ENCODE results near the gene FANCF. TPM values are rescaled to one million over a fixed set of nuclear protein-coding genes. Genes with fewer than 3 reads are reported as not detected.

Gene FANCF
- polyA plus RNA-seq, 1 donor: 16.5 TPM

- 97% methylated on average over 5 of the region's 14 CpGs for WGBS (ENCODE audit: insufficient coverage, low lambda C conversion rate)
- Histone ChIP-seq H3K9me3 (ENCODE audit: control insufficient read depth, low read depth, low read length) (peaks cover 2% of the 10 kb centered on the region), H3K36me3 (ENCODE audit: control insufficient read depth, insufficient read depth, low read length) (no peaks in the 10 kb centered on the region), H3K4me1 (ENCODE audit: control insufficient read depth, insufficient read depth, low read length) (peaks cover 7% of the 10 kb centered on the region), H3K27ac (ENCODE audit: low read length) (no peak overlapping the region), H3K4me3 (ENCODE audit: low read length) (no peak overlapping the region), H3K27me3 (ENCODE audit: control insufficient read depth, insufficient read depth, low read length) (no peaks in the 10 kb centered on the region)
- no peak for DNase-seq
Measured at GRCh38 chr11:22626573-22627239, 1.1 kb upstream of the FANCF start.

GRCh38 chr11:22624742-22625447 lies 728 bp downstream of the FANCF start:
- no CpG with 5 or more reads among the region's 31 CpGs for WGBS (ENCODE audit: insufficient coverage, low lambda C conversion rate)
- peak overlapping the region; percentile 89 for H3K4me3 ChIP-seq (ENCODE audit: low read length)
- peak; percentile 55 to 85 for DNase-seq
- H3K27me3 ChIP-seq (ENCODE audit: control insufficient read depth, insufficient read depth, low read length): no peaks in the 10 kb centered on the region
- H3K4me1 ChIP-seq (ENCODE audit: control insufficient read depth, insufficient read depth, low read length): peaks cover 7% of the 10 kb centered on the region
- H3K36me3 ChIP-seq (ENCODE audit: control insufficient read depth, insufficient read depth, low read length): no peaks in the 10 kb centered on the region
- peaks cover 2% of the 10 kb centered on the region for H3K9me3 ChIP-seq (ENCODE audit: control insufficient read depth, low read depth, low read length)
- H3K27ac ChIP-seq (ENCODE audit: low read length): peak overlapping the region; percentile 98

DNA sequence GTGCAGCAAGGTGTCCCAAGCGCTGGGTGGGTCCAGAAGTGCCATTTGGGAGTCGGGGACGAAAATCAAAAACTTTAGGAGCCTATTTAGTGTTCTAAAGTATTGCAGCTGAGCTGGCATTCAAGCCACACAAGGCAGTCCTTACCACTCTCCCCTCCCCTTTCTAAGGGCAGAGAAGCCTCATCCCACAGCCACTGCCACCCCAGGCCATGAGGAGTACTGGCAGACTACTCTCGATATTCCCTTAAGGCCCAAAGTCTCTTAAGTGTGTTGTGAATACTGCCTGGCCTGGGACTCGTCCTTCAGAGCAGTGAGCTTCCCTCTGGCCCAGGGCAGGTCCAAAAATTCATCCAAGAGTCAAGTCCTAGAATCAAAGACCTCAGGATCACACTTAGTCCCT lies 7.8 kb downstream of the FANCF start:
- no peak for DNase-seq
- H3K27ac ChIP-seq (ENCODE audit: low read length): no peak overlapping the region
- no peaks in the 10 kb centered on the region for H3K4me1 ChIP-seq (ENCODE audit: control insufficient read depth, insufficient read depth, low read length)
- no peaks in the 10 kb centered on the region for H3K36me3 ChIP-seq (ENCODE audit: control insufficient read depth, insufficient read depth, low read length)
- no peaks in the 10 kb centered on the region for H3K27me3 ChIP-seq (ENCODE audit: control insufficient read depth, insufficient read depth, low read length)
- WGBS (ENCODE audit: insufficient coverage, low lambda C conversion rate): no CpG with 5 or more reads among the region's 5 CpGs
- no peak overlapping the region for H3K4me3 ChIP-seq (ENCODE audit: low read length)
- H3K9me3 ChIP-seq (ENCODE audit: control insufficient read depth, low read depth, low read length): no peaks in the 10 kb centered on the region

DNA sequence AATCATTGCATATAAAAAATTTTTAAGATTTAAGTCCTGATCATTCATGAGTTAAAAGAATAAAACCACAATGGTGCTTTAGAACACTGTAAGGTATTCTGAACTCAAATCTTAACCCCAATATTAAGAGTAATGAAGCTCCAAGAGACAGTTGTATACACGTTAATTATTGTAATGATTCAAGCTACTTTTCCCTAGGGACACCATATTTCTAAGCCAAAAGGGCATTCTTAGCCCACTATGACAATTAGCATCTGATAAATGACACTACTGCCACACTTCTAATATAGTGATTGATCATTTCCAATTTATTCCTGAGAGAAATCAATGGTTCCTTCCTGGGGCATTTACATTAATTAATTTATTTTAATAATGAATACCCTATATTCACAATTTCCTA lies 21.7 kb downstream of the FANCF start:
- DNase-seq: no peak
- Histone ChIP-seq H3K27me3 (ENCODE audit: control insufficient read depth, insufficient read depth, low read length) (no peaks in the 10 kb centered on the region), H3K27ac (ENCODE audit: low read length) (no peak overlapping the region), H3K36me3 (ENCODE audit: control insufficient read depth, insufficient read depth, low read length) (no peaks in the 10 kb centered on the region), H3K4me1 (ENCODE audit: control insufficient read depth, insufficient read depth, low read length) (no peaks in the 10 kb centered on the region), H3K9me3 (ENCODE audit: control insufficient read depth, low read depth, low read length) (no peaks in the 10 kb centered on the region), H3K4me3 (ENCODE audit: low read length) (no peak overlapping the region)
- WGBS (ENCODE audit: insufficient coverage, low lambda C conversion rate): no CpG with 5 or more reads among the region's 1 CpG

- Histone ChIP-seq H3K27me3 (ENCODE audit: control insufficient read depth, insufficient read depth, low read length) (no peaks in the 10 kb centered on the region), H3K4me1 (ENCODE audit: control insufficient read depth, insufficient read depth, low read length) (no peaks in the 10 kb centered on the region), H3K9me3 (ENCODE audit: control insufficient read depth, low read depth, low read length) (no peaks in the 10 kb centered on the region), H3K27ac (ENCODE audit: low read length) (no peak overlapping the region), H3K4me3 (ENCODE audit: low read length) (no peak overlapping the region), H3K36me3 (ENCODE audit: control insufficient read depth, insufficient read depth, low read length) (no peaks in the 10 kb centered on the region)
- DNase-seq: no peak
Measured at GRCh38 chr11:22602504-22602903, 23.1 kb downstream of the FANCF start.

DNA sequence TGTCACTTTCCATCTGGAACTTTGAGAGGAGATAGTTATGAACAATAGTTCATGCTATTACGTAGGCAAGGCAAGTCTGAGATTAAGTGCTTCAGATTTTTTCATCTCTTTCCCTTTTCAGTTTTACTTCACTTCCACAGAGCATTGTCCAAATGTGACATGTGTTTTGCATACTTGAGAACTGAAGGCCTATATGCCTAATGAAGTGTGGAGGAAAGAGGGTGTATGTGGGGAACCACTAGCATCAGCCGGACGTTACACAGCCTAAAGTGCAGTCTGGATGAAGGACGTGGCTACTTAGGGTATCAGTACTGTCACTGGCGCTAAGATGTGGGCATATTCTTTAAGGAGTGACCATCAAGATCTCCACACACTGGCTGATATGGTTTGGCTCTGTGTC lies 26.2 kb downstream of the FANCF start:
- no peak overlapping the region for H3K4me3 ChIP-seq (ENCODE audit: low read length)
- H3K4me1 ChIP-seq (ENCODE audit: control insufficient read depth, insufficient read depth, low read length): no peaks in the 10 kb centered on the region
- no CpG with 5 or more reads among the region's 5 CpGs for WGBS (ENCODE audit: insufficient coverage, low lambda C conversion rate)
- no peaks in the 10 kb centered on the region for H3K36me3 ChIP-seq (ENCODE audit: control insufficient read depth, insufficient read depth, low read length)
- DNase-seq: no peak
- no peaks in the 10 kb centered on the region for H3K27me3 ChIP-seq (ENCODE audit: control insufficient read depth, insufficient read depth, low read length)
- H3K9me3 ChIP-seq (ENCODE audit: control insufficient read depth, low read depth, low read length): no peaks in the 10 kb centered on the region
- H3K27ac ChIP-seq (ENCODE audit: low read length): no peak overlapping the region

- no peak for DNase-seq
- Histone ChIP-seq H3K36me3 (ENCODE audit: control insufficient read depth, insufficient read depth, low read length) (no peaks in the 10 kb centered on the region), H3K27me3 (ENCODE audit: control insufficient read depth, insufficient read depth, low read length) (no peaks in the 10 kb centered on the region), H3K4me3 (ENCODE audit: low read length) (no peak overlapping the region), H3K27ac (ENCODE audit: low read length) (no peak overlapping the region), H3K4me1 (ENCODE audit: control insufficient read depth, insufficient read depth, low read length) (no peaks in the 10 kb centered on the region), H3K9me3 (ENCODE audit: control insufficient read depth, low read depth, low read length) (no peaks in the 10 kb centered on the region)
- 77% methylated on average over 2 of the region's 2 CpGs for WGBS (ENCODE audit: insufficient coverage, low lambda C conversion rate)
Measured at GRCh38 chr11:22597062-22597461, 28.6 kb downstream of the FANCF start.

GRCh38 chr11:22584976-22585375 lies 40.6 kb downstream of the FANCF start:
- Histone ChIP-seq H3K27me3 (ENCODE audit: control insufficient read depth, insufficient read depth, low read length) (no peaks in the 10 kb centered on the region), H3K9me3 (ENCODE audit: control insufficient read depth, low read depth, low read length) (no peaks in the 10 kb centered on the region), H3K4me1 (ENCODE audit: control insufficient read depth, insufficient read depth, low read length) (no peaks in the 10 kb centered on the region), H3K27ac (ENCODE audit: low read length) (no peak overlapping the region), H3K36me3 (ENCODE audit: control insufficient read depth, insufficient read depth, low read length) (no peaks in the 10 kb centered on the region), H3K4me3 (ENCODE audit: low read length) (no peak overlapping the region)
- WGBS (ENCODE audit: insufficient coverage, low lambda C conversion rate): no CpG with 5 or more reads among the region's 2 CpGs
- no peak for DNase-seq

DNA sequence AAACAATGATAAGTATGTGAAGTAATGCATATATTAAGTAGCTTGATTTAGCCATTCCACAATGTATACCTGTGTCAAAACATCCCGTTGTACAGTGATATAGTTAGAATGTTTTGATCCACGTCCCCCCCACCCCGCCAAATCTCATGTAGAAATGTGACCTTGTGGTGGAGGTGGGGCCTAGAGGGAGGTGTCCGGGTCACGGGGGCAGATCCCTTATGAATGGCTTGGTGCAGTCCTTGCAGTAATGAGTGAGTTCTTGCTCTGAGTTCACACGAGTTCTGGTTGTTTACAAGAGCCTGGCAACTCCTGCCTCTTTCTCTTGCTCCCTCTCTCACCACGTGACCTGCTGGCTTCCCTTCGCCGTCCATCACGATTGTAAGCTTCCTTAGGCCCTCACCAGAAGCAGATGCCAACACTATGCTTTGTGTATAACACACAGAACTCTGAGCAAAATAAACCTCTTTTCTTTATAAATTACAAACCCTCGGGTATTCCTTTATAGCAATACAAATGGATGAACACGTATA lies 41.6 kb downstream of the FANCF start:
- Histone ChIP-seq H3K4me1 (ENCODE audit: control insufficient read depth, insufficient read depth, low read length) (no peaks in the 10 kb centered on the region), H3K4me3 (ENCODE audit: low read length) (no peak overlapping the region), H3K9me3 (ENCODE audit: control insufficient read depth, low read depth, low read length) (no peaks in the 10 kb centered on the region), H3K36me3 (ENCODE audit: control insufficient read depth, insufficient read depth, low read length) (no peaks in the 10 kb centered on the region), H3K27ac (ENCODE audit: low read length) (no peak overlapping the region), H3K27me3 (ENCODE audit: control insufficient read depth, insufficient read depth, low read length) (no peaks in the 10 kb centered on the region)
- no peak for DNase-seq
- 60% methylated on average over 1 of the region's 12 CpGs for WGBS (ENCODE audit: insufficient coverage, low lambda C conversion rate)

- no peaks in the 10 kb centered on the region for H3K36me3 ChIP-seq (ENCODE audit: control insufficient read depth, insufficient read depth, low read length)
- no peak overlapping the region for H3K27ac ChIP-seq (ENCODE audit: low read length)
- H3K4me1 ChIP-seq (ENCODE audit: control insufficient read depth, insufficient read depth, low read length): no peaks in the 10 kb centered on the region
- no peak overlapping the region for H3K4me3 ChIP-seq (ENCODE audit: low read length)
- no peaks in the 10 kb centered on the region for H3K27me3 ChIP-seq (ENCODE audit: control insufficient read depth, insufficient read depth, low read length)
- H3K9me3 ChIP-seq (ENCODE audit: control insufficient read depth, low read depth, low read length): no peaks in the 10 kb centered on the region
- DNase-seq: no peak
Measured at GRCh38 chr11:22582151-22582410, 43.5 kb downstream of the FANCF start.
